HG02852 (cell line): Measurements from ENCODE around the gene MMRN2.
"Not testable (repeated sequence)": the region's sequence is repeated elsewhere in the genome, so short reads cannot be mapped to it uniquely, and the experiment has no call there.

Experiments
- ATAC-seq: cut with Tn5 transposase; IDR thresholded peaks from one replicate; pipeline ENCODE4 v1.9.1; 2021; ENCODE audit warnings: mild to moderate bottlenecking, moderate library complexity; ENCODE audit not compliant: unreplicated experiment

MMRN2 gene

GRCh38 chr10:86941426-86941825 lies 16.0 kb downstream of the MMRN2 start:
- ATAC-seq: no peak

- no peak for ATAC-seq
Measured at GRCh38 chr10:86940677-86941076, 16.7 kb downstream of the MMRN2 start.

- ATAC-seq: not testable (repeated sequence)
Measured at GRCh38 chr10:86940076-86940475, 17.3 kb downstream of the MMRN2 start.

GRCh38 chr10:86938260-86938659 lies 19.2 kb downstream of the MMRN2 start:
- ATAC-seq: no peak

- no peak for ATAC-seq
Measured at GRCh38 chr10:86937502-86938154, 19.8 kb downstream of the MMRN2 start.

GRCh38 chr10:86936661-86937501 lies 20.5 kb downstream of the MMRN2 start:
- ATAC-seq: no peak

GRCh38 chr10:86934162-86934711 lies 23.2 kb downstream of the MMRN2 start:
- ATAC-seq: not testable (repeated sequence)

GRCh38 chr10:86932674-86933073 lies 24.7 kb downstream of the MMRN2 start:
- ATAC-seq: no peak

- no peak for ATAC-seq
Measured at GRCh38 chr10:86931872-86932271, 25.5 kb downstream of the MMRN2 start.

GRCh38 chr10:86929468-86930380 lies 27.7 kb downstream of the MMRN2 start:
- no peak for ATAC-seq

- ATAC-seq: no peak
Measured at GRCh38 chr10:86922553-86922961, 34.9 kb downstream of the MMRN2 start.

GRCh38 chr10:86918022-86918471 lies 39.4 kb downstream of the MMRN2 start:
- no peak for ATAC-seq

- ATAC-seq: no peak
Measured at GRCh38 chr10:86914734-86915133, 42.7 kb downstream of the MMRN2 start.

GRCh38 chr10:86905429-86905828 lies 52.0 kb downstream of the MMRN2 start:
- no peak for ATAC-seq

GRCh38 chr10:86904600-86904999 lies 52.8 kb downstream of the MMRN2 start:
- ATAC-seq: no peak

GRCh38 chr10:86900955-86901354 lies 56.5 kb downstream of the MMRN2 start:
- ATAC-seq: no peak

- ATAC-seq: no peak
Measured at GRCh38 chr10:86899670-86900276, 57.6 kb downstream of the MMRN2 start.

- no peak for ATAC-seq
Measured at GRCh38 chr10:86899132-86899531, 58.3 kb downstream of the MMRN2 start.

- no peak for ATAC-seq
Measured at GRCh38 chr10:86898511-86898910, 58.9 kb downstream of the MMRN2 start.

GRCh38 chr10:86889997-86890396 lies 67.4 kb downstream of the MMRN2 start:
- no peak for ATAC-seq
